ENCODE results near the gene INAFM1. TPM values are rescaled to one million over a fixed set of nuclear protein-coding genes. Genes with fewer than 3 reads are reported as not detected.

INAFM1 gene
- total and polyA plus RNA-seq, 9 of the 15 experiments (the other 6 are each of a cell fraction or from before 2014, with no cell fraction given), result 0.71 to 30.9 (median 3.1) TPM

DNA sequence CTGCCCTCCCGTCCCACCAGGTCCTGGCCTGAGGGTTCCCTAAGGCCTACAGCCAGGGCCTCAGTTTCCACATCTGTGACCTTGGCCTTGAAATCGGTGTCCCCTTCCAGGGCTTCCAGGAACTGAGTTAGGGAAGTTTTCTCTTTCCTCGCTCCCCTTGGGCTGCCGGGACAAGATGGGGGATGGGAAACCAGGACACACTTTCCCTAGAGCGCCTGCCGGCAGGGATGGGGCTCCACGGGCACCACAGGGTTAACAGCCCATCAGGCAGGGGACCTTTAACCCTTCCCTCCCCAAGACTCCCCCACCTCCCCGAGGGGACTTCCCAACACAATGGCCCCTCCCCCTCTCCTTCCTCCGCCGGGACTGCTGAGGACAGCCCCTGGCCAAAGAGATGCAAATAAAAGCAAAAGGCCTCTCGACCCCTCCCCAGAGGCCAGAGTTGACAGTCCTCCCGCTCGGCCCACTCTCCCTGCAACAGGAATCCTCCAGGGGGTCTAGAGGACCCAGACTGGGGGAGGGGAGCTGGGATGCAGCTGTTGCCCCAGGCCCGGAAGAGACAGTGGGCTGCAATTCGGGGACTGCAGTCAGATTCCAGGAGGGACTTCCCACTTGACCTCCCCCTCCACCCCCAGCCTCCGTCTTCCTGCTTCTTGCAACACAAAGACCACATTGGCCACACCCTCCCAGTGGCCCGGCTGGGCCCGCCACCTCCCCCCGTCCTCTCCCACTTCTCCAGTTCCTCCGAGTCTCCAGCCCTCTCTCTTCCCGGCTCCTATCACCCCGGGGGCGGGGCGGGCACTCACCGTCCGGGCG lies 47.1 kb upstream of the INAFM1 start (continued):
- TF ChIP-seq OTX1 (CRISPR knock-in tag; IDR thresholded peaks at IDR 0.05), result peak; percentile 11; the same call in 1 of the 2 replicates
- TF ChIP-seq, protein P1, sequence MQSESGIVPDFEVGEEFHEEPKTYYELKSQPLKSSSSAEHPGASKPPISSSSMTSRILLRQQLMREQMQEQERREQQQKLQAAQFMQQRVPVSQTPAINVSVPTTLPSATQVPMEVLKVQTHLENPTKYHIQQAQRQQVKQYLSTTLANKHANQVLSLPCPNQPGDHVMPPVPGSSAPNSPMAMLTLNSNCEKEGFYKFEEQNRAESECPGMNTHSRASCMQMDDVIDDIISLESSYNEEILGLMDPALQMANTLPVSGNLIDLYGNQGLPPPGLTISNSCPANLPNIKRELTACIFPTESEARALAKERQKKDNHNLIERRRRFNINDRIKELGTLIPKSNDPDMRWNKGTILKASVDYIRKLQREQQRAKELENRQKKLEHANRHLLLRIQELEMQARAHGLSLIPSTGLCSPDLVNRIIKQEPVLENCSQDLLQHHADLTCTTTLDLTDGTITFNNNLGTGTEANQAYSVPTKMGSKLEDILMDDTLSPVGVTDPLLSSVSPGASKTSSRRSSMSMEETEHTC (IDR thresholded peaks at IDR 0.05), result no peak; the same call in 1 of the 2 replicates
- TF ChIP-seq POLR2G (IDR thresholded peaks at IDR 0.05; ENCODE audit: low read depth, low read length), result peak; percentile 79
- TF ChIP-seq ATF7 (IDR thresholded peaks at IDR 0.05), result 0 out of 2 replicates have a peak, but pooled peaks have one; percentile 33
- TF ChIP-seq, protein P2, sequence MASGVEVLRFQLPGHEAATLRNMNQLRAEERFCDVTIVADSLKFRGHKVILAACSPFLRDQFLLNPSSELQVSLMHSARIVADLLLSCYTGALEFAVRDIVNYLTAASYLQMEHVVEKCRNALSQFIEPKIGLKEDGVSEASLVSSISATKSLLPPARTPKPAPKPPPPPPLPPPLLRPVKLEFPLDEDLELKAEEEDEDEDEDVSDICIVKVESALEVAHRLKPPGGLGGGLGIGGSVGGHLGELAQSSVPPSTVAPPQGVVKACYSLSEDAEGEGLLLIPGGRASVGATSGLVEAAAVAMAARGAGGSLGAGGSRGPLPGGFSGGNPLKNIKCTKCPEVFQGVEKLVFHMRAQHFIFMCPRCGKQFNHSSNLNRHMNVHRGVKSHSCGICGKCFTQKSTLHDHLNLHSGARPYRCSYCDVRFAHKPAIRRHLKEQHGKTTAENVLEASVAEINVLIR (CRISPR knock-in tag; IDR thresholded peaks at IDR 0.05), result no peak
- TF ChIP-seq ZNF695 (CRISPR knock-in tag; IDR thresholded peaks at IDR 0.05), result no peak
- TF ChIP-seq, protein P3, sequence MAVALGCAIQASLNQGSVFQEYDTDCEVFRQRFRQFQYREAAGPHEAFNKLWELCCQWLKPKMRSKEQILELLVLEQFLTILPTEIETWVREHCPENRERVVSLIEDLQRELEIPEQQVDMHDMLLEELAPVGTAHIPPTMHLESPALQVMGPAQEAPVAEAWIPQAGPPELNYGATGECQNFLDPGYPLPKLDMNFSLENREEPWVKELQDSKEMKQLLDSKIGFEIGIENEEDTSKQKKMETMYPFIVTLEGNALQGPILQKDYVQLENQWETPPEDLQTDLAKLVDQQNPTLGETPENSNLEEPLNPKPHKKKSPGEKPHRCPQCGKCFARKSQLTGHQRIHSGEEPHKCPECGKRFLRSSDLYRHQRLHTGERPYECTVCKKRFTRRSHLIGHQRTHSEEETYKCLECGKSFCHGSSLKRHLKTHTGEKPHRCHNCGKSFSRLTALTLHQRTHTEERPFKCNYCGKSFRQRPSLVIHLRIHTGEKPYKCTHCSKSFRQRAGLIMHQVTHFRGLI (CRISPR knock-in tag; IDR thresholded peaks at IDR 0.05), result no peak
- TF ChIP-seq, protein P4, sequence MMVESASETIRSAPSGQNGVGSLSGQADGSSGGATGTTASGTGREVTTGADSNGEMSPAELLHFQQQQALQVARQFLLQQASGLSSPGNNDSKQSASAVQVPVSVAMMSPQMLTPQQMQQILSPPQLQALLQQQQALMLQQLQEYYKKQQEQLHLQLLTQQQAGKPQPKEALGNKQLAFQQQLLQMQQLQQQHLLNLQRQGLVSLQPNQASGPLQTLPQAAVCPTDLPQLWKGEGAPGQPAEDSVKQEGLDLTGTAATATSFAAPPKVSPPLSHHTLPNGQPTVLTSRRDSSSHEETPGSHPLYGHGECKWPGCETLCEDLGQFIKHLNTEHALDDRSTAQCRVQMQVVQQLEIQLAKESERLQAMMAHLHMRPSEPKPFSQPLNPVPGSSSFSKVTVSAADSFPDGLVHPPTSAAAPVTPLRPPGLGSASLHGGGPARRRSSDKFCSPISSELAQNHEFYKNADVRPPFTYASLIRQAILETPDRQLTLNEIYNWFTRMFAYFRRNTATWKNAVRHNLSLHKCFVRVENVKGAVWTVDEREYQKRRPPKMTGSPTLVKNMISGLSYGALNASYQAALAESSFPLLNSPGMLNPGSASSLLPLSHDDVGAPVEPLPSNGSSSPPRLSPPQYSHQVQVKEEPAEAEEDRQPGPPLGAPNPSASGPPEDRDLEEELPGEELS (CRISPR knock-in tag; IDR thresholded peaks at IDR 0.05; ENCODE audit: borderline replicate concordance), result peak; percentile 44
- TF ChIP-seq CSDE1 (IDR thresholded peaks at IDR 0.05), result no peak
- TF ChIP-seq ZNF232 (CRISPR knock-in tag; IDR thresholded peaks at IDR 0.05), result no peak
- TF ChIP-seq, protein P5, sequence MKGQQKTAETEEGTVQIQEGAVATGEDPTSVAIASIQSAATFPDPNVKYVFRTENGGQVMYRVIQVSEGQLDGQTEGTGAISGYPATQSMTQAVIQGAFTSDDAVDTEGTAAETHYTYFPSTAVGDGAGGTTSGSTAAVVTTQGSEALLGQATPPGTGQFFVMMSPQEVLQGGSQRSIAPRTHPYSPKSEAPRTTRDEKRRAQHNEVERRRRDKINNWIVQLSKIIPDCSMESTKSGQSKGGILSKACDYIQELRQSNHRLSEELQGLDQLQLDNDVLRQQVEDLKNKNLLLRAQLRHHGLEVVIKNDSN (CRISPR knock-in tag; IDR thresholded peaks at IDR 0.05), result no peak; the same call in 1 of the 2 replicates
- TF ChIP-seq KHSRP (IDR thresholded peaks at IDR 0.05), result no peak
- no peak for TF ChIP-seq ZNF764 (CRISPR knock-in tag; IDR thresholded peaks at IDR 0.05; ENCODE audit: low read depth)
- TF ChIP-seq RBFOX2 (IDR thresholded peaks at IDR 0.05; ENCODE audit: low read depth, low read length), result peak; percentile 46
- TF ChIP-seq MED1 (CRISPR knock-in tag; IDR thresholded peaks at IDR 0.05; ENCODE audit: borderline replicate concordance), result no peak
- peak; percentile 48 for TF ChIP-seq MYNN (IDR thresholded peaks at IDR 0.05)
- TF ChIP-seq MYNN (CRISPR knock-in tag; IDR thresholded peaks at IDR 0.05), result no peak
- TF ChIP-seq, protein P6, sequence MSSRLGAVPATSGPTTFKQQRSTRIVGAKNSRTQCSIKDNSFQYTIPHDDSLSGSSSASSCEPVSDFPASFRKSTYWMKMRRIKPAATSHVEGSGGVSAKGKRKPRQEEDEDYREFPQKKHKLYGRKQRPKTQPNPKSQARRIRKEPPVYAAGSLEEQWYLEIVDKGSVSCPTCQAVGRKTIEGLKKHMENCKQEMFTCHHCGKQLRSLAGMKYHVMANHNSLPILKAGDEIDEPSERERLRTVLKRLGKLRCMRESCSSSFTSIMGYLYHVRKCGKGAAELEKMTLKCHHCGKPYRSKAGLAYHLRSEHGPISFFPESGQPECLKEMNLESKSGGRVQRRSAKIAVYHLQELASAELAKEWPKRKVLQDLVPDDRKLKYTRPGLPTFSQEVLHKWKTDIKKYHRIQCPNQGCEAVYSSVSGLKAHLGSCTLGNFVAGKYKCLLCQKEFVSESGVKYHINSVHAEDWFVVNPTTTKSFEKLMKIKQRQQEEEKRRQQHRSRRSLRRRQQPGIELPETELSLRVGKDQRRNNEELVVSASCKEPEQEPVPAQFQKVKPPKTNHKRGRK (tag; IDR thresholded peaks at IDR 0.05), result no peak
- no peak for TF ChIP-seq MCM3 (IDR thresholded peaks at IDR 0.05)
- no peak for TF ChIP-seq ZNF239 (CRISPR knock-in tag; IDR thresholded peaks at IDR 0.05)

Data from K562 (cell line).